IMR-90 (cell line): ENCODE measurements around the gene CTIF.

Source experiments
- CTCF ChIP-seq: conservative IDR thresholded peaks from 2 replicates; pipeline ENCODE4 v1.5.1; 2012; ENCODE audit warnings: mild to moderate bottlenecking, low read depth, low read length, improper control_type of control experiment
- NFE2L2 ChIP-seq: fragments of 150-350 bp; IDR thresholded peaks from 2 replicates; pipeline ENCODE4 v1.6.1; 2016; ENCODE audit warnings: low read depth, mild to moderate bottlenecking, low read length
- POLR2A ChIP-seq: IDR thresholded peaks from 2 replicates; pipeline ENCODE4 v1.6.1; 2012; ENCODE audit warnings: mild to moderate bottlenecking, low read depth, low read length
- RAD21 ChIP-seq: IDR thresholded peaks from 2 replicates; pipeline ENCODE4 v1.6.1; 2012; ENCODE audit warnings: low read length, improper control_type of control experiment
- RFX5 ChIP-seq: IDR thresholded peaks from 2 replicates; pipeline ENCODE4 v1.8.0; 2012; ENCODE audit warnings: low read depth, mild to moderate bottlenecking, low read length, moderate library complexity
- TF ChIP-seq, protein P1 (sequence below): fragments of 150-350 bp; IDR thresholded peaks from 2 replicates; pipeline ENCODE4 v1.6.1; 2016; ENCODE audit warnings: low read depth, mild to moderate bottlenecking, low read length, moderate library complexity, borderline replicate concordance

- TF ChIP-seq CTCF (no peak), RFX5 (no peak), POLR2A (no peak), NFE2L2 (no peak), RAD21 (no peak)
- TF ChIP-seq, protein P1, sequence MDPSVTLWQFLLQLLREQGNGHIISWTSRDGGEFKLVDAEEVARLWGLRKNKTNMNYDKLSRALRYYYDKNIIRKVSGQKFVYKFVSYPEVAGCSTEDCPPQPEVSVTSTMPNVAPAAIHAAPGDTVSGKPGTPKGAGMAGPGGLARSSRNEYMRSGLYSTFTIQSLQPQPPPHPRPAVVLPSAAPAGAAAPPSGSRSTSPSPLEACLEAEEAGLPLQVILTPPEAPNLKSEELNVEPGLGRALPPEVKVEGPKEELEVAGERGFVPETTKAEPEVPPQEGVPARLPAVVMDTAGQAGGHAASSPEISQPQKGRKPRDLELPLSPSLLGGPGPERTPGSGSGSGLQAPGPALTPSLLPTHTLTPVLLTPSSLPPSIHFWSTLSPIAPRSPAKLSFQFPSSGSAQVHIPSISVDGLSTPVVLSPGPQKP: no peak
Observed at GRCh38 chr18:48655508-48655907, 116.7 kb downstream of the CTIF start.
